SU-DHL-6 (cell line): ENCODE measurements around the gene MYO1H.
"Not testable (repeated sequence)": the region's sequence is repeated elsewhere in the genome, so short reads cannot be mapped to it uniquely, and the experiment has no call there.

Experiments
- CTCF ChIP-seq: fragments of 200-600 bp; sonication (generic); IDR thresholded peaks from one replicate; pipeline ENCODE4 v1.5.1; 2017; ENCODE audit warnings: antibody characterized with exemption, mild to moderate bottlenecking, low read length, moderate library complexity; ENCODE audit not compliant: insufficient read depth, poor library complexity, severe bottlenecking
- EZH2phosphoT487 ChIP-seq: fragments of 200-600 bp; sonication (generic), shearing (Covaris generic); conservative IDR thresholded peaks from 2 replicates; pipeline ENCODE4 v1.6.1; 2018; ENCODE audit warnings: mild to moderate bottlenecking, antibody characterized with exemption, low read length, moderate library complexity, mixed read lengths

GRCh38 chr12:109428804-109429203 is 81.1 kb downstream of the MYO1H start:
- TF ChIP-seq CTCF, EZH2phosphoT487: not testable (repeated sequence)
